GM12878 (cell line): ENCODE results near the gene AFTPH.

ENCODE experiments used
- CHD1 ChIP-seq: IDR thresholded peaks from 2 replicates; pipeline ENCODE4 v1.6.1; 2012; ENCODE audit warnings: low read depth, low read length, improper control_type of control experiment
- GABPA ChIP-seq: IDR thresholded peaks from 2 replicates; pipeline ENCODE4 v1.6.1; 2014; ENCODE audit warnings: antibody characterized with exemption, low read depth, mild to moderate bottlenecking, inconsistent platforms
- HDGF ChIP-seq: fragments of 450-650 bp; IDR thresholded peaks from 2 replicates; pipeline ENCODE4 v1.6.1; 2016; ENCODE audit warnings: antibody characterized with exemption
- RAD21 ChIP-seq: IDR thresholded peaks from 2 replicates; pipeline ENCODE4 v1.6.1; 2011; ENCODE audit warnings: mild to moderate bottlenecking, low read depth, low read length, moderate library complexity; ENCODE audit not compliant: insufficient read depth
- RFX5 ChIP-seq: IDR thresholded peaks from 2 replicates; pipeline ENCODE4 v1.6.1; 2011; ENCODE audit warnings: low read depth, low read length, improper control_type of control experiment
- SP1 ChIP-seq: IDR thresholded peaks from one replicate; pipeline ENCODE4 v1.6.1; 2011; ENCODE audit warnings: low read depth, low read length
- TF ChIP-seq, protein P1 (sequence below), 3 experiments: IDR thresholded peaks in 2 of 3; conservative IDR thresholded peaks in 1 of 3; 2 replicates each; pipeline ENCODE4 v1.5.1; 2011; ENCODE audit warnings: low read depth in 3 of 3, low read length in 3 of 3, mild to moderate bottlenecking in 3 of 3, control low read depth in 2 of 3, moderate library complexity in 2 of 3, inconsistent platforms in 1 of 3, mixed read lengths in 1 of 3; ENCODE audit not compliant: control insufficient read depth in 2 of 3, insufficient read depth in 1 of 3; ENCODE audit errors: extremely low read depth in 1 of 3
- TF ChIP-seq, protein P2 (sequence below): IDR thresholded peaks from 2 replicates; pipeline ENCODE4 v1.6.1; 2012; ENCODE audit warnings: low read depth, low read length, improper control_type of control experiment

- TF ChIP-seq RAD21 (no peak), HDGF (no peak), SP1 (no peak), CHD1 (no peak), RFX5 (no peak), GABPA (no peak)
- TF ChIP-seq, protein P1, sequence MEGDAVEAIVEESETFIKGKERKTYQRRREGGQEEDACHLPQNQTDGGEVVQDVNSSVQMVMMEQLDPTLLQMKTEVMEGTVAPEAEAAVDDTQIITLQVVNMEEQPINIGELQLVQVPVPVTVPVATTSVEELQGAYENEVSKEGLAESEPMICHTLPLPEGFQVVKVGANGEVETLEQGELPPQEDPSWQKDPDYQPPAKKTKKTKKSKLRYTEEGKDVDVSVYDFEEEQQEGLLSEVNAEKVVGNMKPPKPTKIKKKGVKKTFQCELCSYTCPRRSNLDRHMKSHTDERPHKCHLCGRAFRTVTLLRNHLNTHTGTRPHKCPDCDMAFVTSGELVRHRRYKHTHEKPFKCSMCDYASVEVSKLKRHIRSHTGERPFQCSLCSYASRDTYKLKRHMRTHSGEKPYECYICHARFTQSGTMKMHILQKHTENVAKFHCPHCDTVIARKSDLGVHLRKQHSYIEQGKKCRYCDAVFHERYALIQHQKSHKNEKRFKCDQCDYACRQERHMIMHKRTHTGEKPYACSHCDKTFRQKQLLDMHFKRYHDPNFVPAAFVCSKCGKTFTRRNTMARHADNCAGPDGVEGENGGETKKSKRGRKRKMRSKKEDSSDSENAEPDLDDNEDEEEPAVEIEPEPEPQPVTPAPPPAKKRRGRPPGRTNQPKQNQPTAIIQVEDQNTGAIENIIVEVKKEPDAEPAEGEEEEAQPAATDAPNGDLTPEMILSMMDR (IDR thresholded peaks at IDR 0.05 in 2 of 3, conservative IDR thresholded peaks at IDR 0.05 in 1 of 3; ENCODE audit: control insufficient read depth in 2 of 3, extremely low read depth in 1 of 3, insufficient read depth in 1 of 3, low read depth in 3 of 3, low read length in 3 of 3) = no peak
- TF ChIP-seq, protein P2, sequence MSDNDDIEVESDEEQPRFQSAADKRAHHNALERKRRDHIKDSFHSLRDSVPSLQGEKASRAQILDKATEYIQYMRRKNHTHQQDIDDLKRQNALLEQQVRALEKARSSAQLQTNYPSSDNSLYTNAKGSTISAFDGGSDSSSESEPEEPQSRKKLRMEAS = no peak
Observed at GRCh38 chr2:64551851-64552250, 27.7 kb downstream of the AFTPH start.
